Loucy (cell line): ENCODE data around the gene ARMC9.

Source experiments
- H2AFZ ChIP-seq: fragments of 200-600 bp; sonication (generic); 2 replicates; pipeline ENCODE4 v1.6.0; 2016; ENCODE audit warnings: antibody characterized with exemption, mild to moderate bottlenecking, low read length, moderate library complexity
- H3F3A ChIP-seq: fragments of 200-600 bp; 2 replicates; pipeline ENCODE4 v1.6.0; 2016; ENCODE audit warnings: antibody characterized with exemption, low read depth, mild to moderate bottlenecking
- H3K27me3 ChIP-seq: fragments of 200-600 bp; sonication (generic); 2 replicates; pipeline ENCODE4 v1.6.1; 2014; ENCODE audit warnings: low read length, mild to moderate bottlenecking; ENCODE audit not compliant: insufficient read depth, poor library complexity, severe bottlenecking
- H3K36me3 ChIP-seq: fragments of 200-600 bp; sonication (generic); 2 replicates; pipeline ENCODE4 v1.6.1; 2016; ENCODE audit warnings: low read length; ENCODE audit not compliant: insufficient read depth
- H3K4me1 ChIP-seq: fragments of 200-600 bp; sonication (generic); 2 replicates; pipeline ENCODE4 v1.5.1; 2014; ENCODE audit warnings: low read length, mild to moderate bottlenecking; ENCODE audit not compliant: insufficient read depth, poor library complexity, severe bottlenecking
- H3K4me2 ChIP-seq: fragments of 200-600 bp; sonication (generic); 2 replicates; pipeline ENCODE4 v1.6.0; 2014; ENCODE audit warnings: antibody characterized with exemption, low read length, low read depth, mild to moderate bottlenecking; ENCODE audit not compliant: poor library complexity, severe bottlenecking
- H3K4me3 ChIP-seq: fragments of 200-600 bp; sonication (generic); 2 replicates; pipeline ENCODE4 v1.5.1; 2014; ENCODE audit warnings: low read length, mild to moderate bottlenecking, mixed read lengths; ENCODE audit not compliant: poor library complexity, severe bottlenecking
- H3K79me2 ChIP-seq: fragments of 200-600 bp; sonication (generic); 2 replicates; pipeline ENCODE4 v1.6.1; 2014; ENCODE audit warnings: low read length; ENCODE audit not compliant: insufficient read depth
- H3K9ac ChIP-seq: fragments of 200-600 bp; sonication (generic); 2 replicates; pipeline ENCODE4 v1.6.0; 2014; ENCODE audit warnings: mild to moderate bottlenecking, low read depth, low read length, moderate library complexity; ENCODE audit not compliant: poor library complexity, severe bottlenecking
- H3K9me2 ChIP-seq: fragments of 200-600 bp; sonication (generic); replicated peaks from 2 replicates; pipeline ENCODE4 v1.6.1; 2016; ENCODE audit warnings: low read depth, low read length, mixed read lengths
- H3K9me3 ChIP-seq: fragments of 200-600 bp; sonication (generic); 2 replicates; pipeline ENCODE4 v1.6.1; 2014; ENCODE audit warnings: mild to moderate bottlenecking, antibody characterized with exemption, low read length, low read depth; ENCODE audit not compliant: insufficient read depth
- H4K20me1 ChIP-seq: fragments of 200-600 bp; sonication (generic); 2 replicates; pipeline ENCODE4 v1.6.0; 2014; ENCODE audit warnings: antibody characterized with exemption, low read length, mild to moderate bottlenecking; ENCODE audit not compliant: insufficient read depth, poor library complexity, severe bottlenecking
- EZH2phosphoT487 ChIP-seq: fragments of 200-600 bp; IDR thresholded peaks from 2 replicates; pipeline ENCODE4 v1.6.1; 2018; ENCODE audit warnings: antibody characterized with exemption, mild to moderate bottlenecking, moderate library complexity, borderline replicate concordance
- TF ChIP-seq, protein P1 (sequence below): fragments of 200-600 bp; sonication (generic); conservative IDR thresholded peaks from 2 replicates; pipeline ENCODE4 v1.5.1; 2014; ENCODE audit warnings: mild to moderate bottlenecking, antibody characterized with exemption, low read length

The ARMC9 gene

DNA sequence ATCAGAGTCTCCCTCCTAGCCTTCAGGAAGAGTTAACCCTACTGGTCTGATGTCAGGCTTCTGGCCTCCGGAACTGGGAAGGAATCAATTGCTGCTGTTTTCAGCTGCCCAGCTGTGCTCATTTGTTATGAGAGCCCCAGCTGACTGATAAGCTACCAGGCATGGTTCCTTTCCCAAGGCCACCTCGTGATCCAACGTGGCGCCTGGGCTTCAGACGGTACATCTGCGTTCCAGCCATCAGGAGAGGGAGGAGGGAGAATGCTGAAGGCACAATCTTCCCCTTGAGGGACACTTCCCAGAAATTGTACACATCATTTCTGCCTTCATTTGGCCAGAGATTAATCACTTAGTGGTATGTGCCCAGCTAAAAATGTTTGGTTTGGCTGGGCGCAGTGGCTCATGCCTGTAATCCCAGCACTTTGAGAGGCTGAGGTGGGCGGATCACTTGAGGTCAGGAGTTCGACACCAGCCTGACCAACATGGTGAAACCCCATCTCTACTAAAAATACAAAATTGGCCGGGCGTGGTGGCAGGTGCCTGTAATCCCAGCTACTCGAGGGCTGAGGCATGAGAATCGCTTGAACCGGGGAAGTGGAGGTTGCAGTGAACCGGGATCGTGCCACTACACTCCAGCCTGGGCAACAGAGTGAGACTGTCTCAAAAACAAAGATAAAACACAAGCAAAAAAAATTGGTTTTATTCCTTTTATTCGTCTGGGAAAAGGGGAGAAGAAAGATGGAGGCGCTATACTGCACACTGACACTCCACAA is 10.5 kb upstream of the ARMC9 start:
- Histone ChIP-seq H3K4me3 (no peak overlapping the region), H3K79me2 (no peaks in the 10 kb centered on the region), H3K9ac (no peak overlapping the region), H3K4me1 (no peaks in the 10 kb centered on the region), H3K27me3 (no peaks in the 10 kb centered on the region), H3K9me2 (no peaks in the 10 kb centered on the region), H4K20me1 (no peaks in the 10 kb centered on the region), H3F3A (no peaks in the 10 kb centered on the region), H3K9me3 (no peaks in the 10 kb centered on the region), H3K36me3 (no peaks in the 10 kb centered on the region), H2AFZ (no peak overlapping the region), H3K4me2 (no peak overlapping the region)
- TF ChIP-seq, protein P1, sequence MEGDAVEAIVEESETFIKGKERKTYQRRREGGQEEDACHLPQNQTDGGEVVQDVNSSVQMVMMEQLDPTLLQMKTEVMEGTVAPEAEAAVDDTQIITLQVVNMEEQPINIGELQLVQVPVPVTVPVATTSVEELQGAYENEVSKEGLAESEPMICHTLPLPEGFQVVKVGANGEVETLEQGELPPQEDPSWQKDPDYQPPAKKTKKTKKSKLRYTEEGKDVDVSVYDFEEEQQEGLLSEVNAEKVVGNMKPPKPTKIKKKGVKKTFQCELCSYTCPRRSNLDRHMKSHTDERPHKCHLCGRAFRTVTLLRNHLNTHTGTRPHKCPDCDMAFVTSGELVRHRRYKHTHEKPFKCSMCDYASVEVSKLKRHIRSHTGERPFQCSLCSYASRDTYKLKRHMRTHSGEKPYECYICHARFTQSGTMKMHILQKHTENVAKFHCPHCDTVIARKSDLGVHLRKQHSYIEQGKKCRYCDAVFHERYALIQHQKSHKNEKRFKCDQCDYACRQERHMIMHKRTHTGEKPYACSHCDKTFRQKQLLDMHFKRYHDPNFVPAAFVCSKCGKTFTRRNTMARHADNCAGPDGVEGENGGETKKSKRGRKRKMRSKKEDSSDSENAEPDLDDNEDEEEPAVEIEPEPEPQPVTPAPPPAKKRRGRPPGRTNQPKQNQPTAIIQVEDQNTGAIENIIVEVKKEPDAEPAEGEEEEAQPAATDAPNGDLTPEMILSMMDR = no peak
- TF ChIP-seq EZH2phosphoT487 = no peak

DNA sequence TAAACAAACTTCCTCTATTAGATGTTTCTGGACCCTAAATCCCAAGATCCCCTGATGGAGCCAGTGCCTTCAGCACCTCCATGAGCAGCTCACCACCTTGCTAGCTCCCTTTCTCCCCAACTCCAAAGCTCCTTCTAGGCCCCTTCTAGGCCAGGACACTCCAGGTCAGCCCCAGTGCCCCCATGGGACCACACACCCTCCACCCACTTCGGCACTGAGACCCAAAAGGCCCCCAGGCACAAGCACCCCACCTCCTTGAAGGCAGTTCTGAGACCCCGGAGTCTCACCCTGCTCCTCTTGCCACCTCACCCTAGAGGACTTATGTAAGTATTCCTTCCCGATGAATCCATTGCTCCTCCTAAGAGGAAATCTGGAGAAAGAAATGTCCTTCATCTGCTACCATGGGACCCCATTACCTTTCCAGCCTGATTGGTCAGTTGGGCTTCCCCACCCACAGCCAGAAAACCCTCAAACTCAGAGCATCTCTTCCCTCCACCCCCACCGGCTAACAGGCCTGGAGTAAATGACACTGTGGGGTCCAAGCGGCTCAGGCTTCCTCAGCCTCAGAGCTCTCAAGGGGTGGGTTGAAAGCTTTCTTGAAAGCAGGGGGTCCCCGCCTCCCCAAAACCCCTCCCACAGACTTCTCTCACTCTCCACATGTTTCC is 9.8 kb upstream of the ARMC9 start:
- Histone ChIP-seq H3K9me3 (no peaks in the 10 kb centered on the region), H3K4me1 (no peaks in the 10 kb centered on the region), H2AFZ (no peak overlapping the region), H4K20me1 (no peaks in the 10 kb centered on the region), H3K9ac (no peak overlapping the region), H3K79me2 (no peaks in the 10 kb centered on the region), H3K36me3 (no peaks in the 10 kb centered on the region), H3K27me3 (no peaks in the 10 kb centered on the region), H3K4me2 (no peak overlapping the region), H3K9me2 (no peaks in the 10 kb centered on the region), H3K4me3 (no peak overlapping the region), H3F3A (no peaks in the 10 kb centered on the region)
- no peak for TF ChIP-seq EZH2phosphoT487
- TF ChIP-seq, protein P1 = no peak

DNA sequence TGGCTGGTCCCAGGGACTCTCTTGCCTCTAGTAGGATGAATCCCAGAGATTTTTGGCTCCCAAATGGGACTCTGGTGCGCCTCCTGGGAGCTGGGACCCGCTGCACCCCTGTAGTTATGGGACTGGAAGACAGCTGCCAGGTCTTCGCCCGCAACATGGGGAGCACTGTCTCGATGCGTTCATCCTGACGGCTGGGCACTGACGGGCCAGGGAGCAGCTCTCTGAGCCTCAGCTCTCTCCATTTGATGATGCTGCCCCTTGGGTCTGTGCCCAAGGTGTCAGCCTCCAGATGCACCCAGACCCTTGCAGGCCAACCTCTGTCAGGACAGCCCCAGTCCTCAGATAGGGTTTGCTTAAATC is 9.3 kb upstream of the ARMC9 start:
- H4K20me1 ChIP-seq = no peaks in the 10 kb centered on the region
- H2AFZ ChIP-seq = no peak overlapping the region
- no peaks in the 10 kb centered on the region for H3K36me3 ChIP-seq
- H3K4me1 ChIP-seq = no peaks in the 10 kb centered on the region
- no peaks in the 10 kb centered on the region for H3K79me2 ChIP-seq
- no peak overlapping the region for H3K9ac ChIP-seq
- no peaks in the 10 kb centered on the region for H3F3A ChIP-seq
- no peaks in the 10 kb centered on the region for H3K9me3 ChIP-seq
- H3K27me3 ChIP-seq = no peaks in the 10 kb centered on the region
- TF ChIP-seq, protein P1 = no peak
- no peak for TF ChIP-seq EZH2phosphoT487
- H3K9me2 ChIP-seq = no peaks in the 10 kb centered on the region
- H3K4me3 ChIP-seq = no peak overlapping the region
- H3K4me2 ChIP-seq = no peak overlapping the region
